Esophagus squamous epithelium (tissue), 4 donors: Measurements from ENCODE around the gene PLEKHM3.

Experiments used
- CTCF ChIP-seq, 6 experiments: fragments of 450-650 bp in 4 of 6; fragments of 200-600 bp in 2 of 6; sonication (generic) in 2 of 6; IDR thresholded peaks; one replicate each; pipeline ENCODE4 v1.5.1; 2016 to 2019; ENCODE audit warnings: antibody characterized with exemption in 6 of 6, mild to moderate bottlenecking in 4 of 6, moderate library complexity in 4 of 6
- POLR2A ChIP-seq, 4 donors: fragments of 450-650 bp; IDR thresholded peaks; one replicate each; pipeline ENCODE4 v1.6.1; 2017; ENCODE audit warnings: antibody characterized with exemption in 4 of 4, mild to moderate bottlenecking in 4 of 4, moderate library complexity in 3 of 4

- no peak for TF ChIP-seq CTCF (IDR thresholded peaks at IDR 0.05)
- no peak for TF ChIP-seq POLR2A (IDR thresholded peaks at IDR 0.05)
Observed at GRCh38 chr2:207911215-207911614, 114.1 kb downstream of the PLEKHM3 start.
